Left renal cortex interstitium (tissue), 4 donors: ENCODE results near the gene TRIM14. TPM values are rescaled to one million over a fixed set of nuclear protein-coding genes. Genes with fewer than 3 reads are reported as not detected.
"Not testable (repeated sequence)": the region's sequence is repeated elsewhere in the genome, so short reads cannot be mapped to it uniquely, and the experiment has no call there.

ENCODE experiments used
- DNase-seq, 4 donors: peaks; one replicate each; pipeline ENCODE4 v3.0.0-alpha.2; 2013; ENCODE audit warnings: low read depth in 4 of 4, low spot score in 2 of 4, missing footprints in 1 of 4
- polyA plus RNA-seq, 4 donors: library from polyadenylated mRNA; unstranded; fragments of 120-200 nt; gene quantifications; one replicate each; pipeline ENCODE4 v1.2.1, GENCODE V29; 2013; ENCODE audit not compliant: insufficient read length in 4 of 4

The TRIM14 gene
- polyA plus RNA-seq, 4 donors: 4.5 to 7.3 (median 5.8) TPM

- no peak for DNase-seq
Observed at GRCh38 chr9:98109052-98109451, 10.0 kb downstream of the TRIM14 start.

- no peak for DNase-seq
Observed at GRCh38 chr9:98108531-98109031, 10.4 kb downstream of the TRIM14 start.

GRCh38 chr9:98107926-98108325 is 11.1 kb downstream of the TRIM14 start:
- no peak for DNase-seq

- DNase-seq: no peak
Observed at GRCh38 chr9:98105006-98105405, 14.0 kb downstream of the TRIM14 start.

- DNase-seq: no peak
Observed at GRCh38 chr9:98104445-98104881, 14.6 kb downstream of the TRIM14 start.

GRCh38 chr9:98101868-98102273 is 17.2 kb downstream of the TRIM14 start:
- DNase-seq: no peak

- no peak for DNase-seq
Observed at GRCh38 chr9:98101416-98101815, 17.6 kb downstream of the TRIM14 start.

- DNase-seq: no peak
Observed at GRCh38 chr9:98100456-98100855, 18.6 kb downstream of the TRIM14 start.

GRCh38 chr9:98099898-98100297 is 19.1 kb downstream of the TRIM14 start:
- DNase-seq: no peak

GRCh38 chr9:98099346-98099745 is 19.7 kb downstream of the TRIM14 start:
- no peak for DNase-seq

GRCh38 chr9:98097836-98098235 is 21.2 kb downstream of the TRIM14 start:
- DNase-seq: no peak

GRCh38 chr9:98096091-98096490 is 22.9 kb downstream of the TRIM14 start:
- no peak for DNase-seq

- no peak for DNase-seq
Observed at GRCh38 chr9:98095401-98095800, 23.6 kb downstream of the TRIM14 start.

- DNase-seq: no peak
Observed at GRCh38 chr9:98094851-98095250, 24.2 kb downstream of the TRIM14 start.

GRCh38 chr9:98094316-98094715 is 24.7 kb downstream of the TRIM14 start:
- no peak for DNase-seq

- no peak for DNase-seq
Observed at GRCh38 chr9:98092613-98092931, 26.4 kb downstream of the TRIM14 start.

- DNase-seq: no peak
Observed at GRCh38 chr9:98091735-98092612, 27.0 kb downstream of the TRIM14 start.

- DNase-seq: not testable (repeated sequence)
Observed at GRCh38 chr9:98090674-98091073, 28.3 kb downstream of the TRIM14 start.

- peak in 3 of 4 donors; percentile 26 to 44 (median 32) for DNase-seq
Observed at GRCh38 chr9:98087420-98088354, 31.3 kb downstream of the TRIM14 start.

- DNase-seq: no peak
Observed at GRCh38 chr9:98086461-98086860, 32.6 kb downstream of the TRIM14 start.

GRCh38 chr9:98085944-98086343 is 33.1 kb downstream of the TRIM14 start:
- no peak for DNase-seq
